SIG-M5 treated with dmso at 0.1 percent for 504 hours (cell line): ENCODE data around the gene MEF2C.

Source experiments
- DNase-seq: peaks from one replicate; lab custom pipeline; 2025; ENCODE audit not compliant: unreplicated experiment; lab: John Stamatoyannopoulos, UW

Gene MEF2C

GRCh38 chr5:88761939-88762338, 121.0 kb downstream of the MEF2C start:
- no peak for DNase-seq

- DNase-seq: no peak
Observed at GRCh38 chr5:88761269-88761850, 121.6 kb downstream of the MEF2C start.

GRCh38 chr5:88760527-88760926, 122.5 kb downstream of the MEF2C start:
- no peak for DNase-seq

- no peak for DNase-seq
Observed at GRCh38 chr5:88758591-88758990, 124.4 kb downstream of the MEF2C start.

GRCh38 chr5:88758184-88758583, 124.8 kb downstream of the MEF2C start:
- no peak for DNase-seq

GRCh38 chr5:88756953-88757352, 126.0 kb downstream of the MEF2C start:
- DNase-seq: no peak

GRCh38 chr5:88748666-88749065, 134.3 kb downstream of the MEF2C start:
- DNase-seq: no peak

GRCh38 chr5:88746438-88746882, 136.5 kb downstream of the MEF2C start:
- no peak for DNase-seq

GRCh38 chr5:88745093-88745696, 137.8 kb downstream of the MEF2C start:
- DNase-seq: no peak

- DNase-seq: no peak
Observed at GRCh38 chr5:88743231-88743834, 139.7 kb downstream of the MEF2C start.

- no peak for DNase-seq
Observed at GRCh38 chr5:88741964-88742363, 141.0 kb downstream of the MEF2C start.

GRCh38 chr5:88740604-88741185, 142.3 kb downstream of the MEF2C start:
- DNase-seq: no peak

GRCh38 chr5:88736494-88736893, 146.5 kb downstream of the MEF2C start:
- no peak for DNase-seq

GRCh38 chr5:88734983-88735382, 148.0 kb downstream of the MEF2C start:
- no peak for DNase-seq

GRCh38 chr5:88734191-88734640, 148.8 kb downstream of the MEF2C start:
- DNase-seq: peak; percentile 51

GRCh38 chr5:88732862-88733261, 150.1 kb downstream of the MEF2C start:
- no peak for DNase-seq

GRCh38 chr5:88732181-88732633, 150.8 kb downstream of the MEF2C start:
- peak; percentile 95 for DNase-seq

GRCh38 chr5:88729829-88730182, 153.2 kb downstream of the MEF2C start:
- DNase-seq: no peak

GRCh38 chr5:88729084-88729828, 153.7 kb downstream of the MEF2C start:
- DNase-seq: peak; percentile 84

GRCh38 chr5:88727705-88728313, 155.2 kb downstream of the MEF2C start:
- DNase-seq: peak; percentile 28

- DNase-seq: no peak
Observed at GRCh38 chr5:88725454-88725853, 157.5 kb downstream of the MEF2C start.
